SK-N-DZ (cell line): ENCODE data around the gene PTPA.
"Not testable (repeated sequence)": the region's sequence is repeated elsewhere in the genome, so short reads cannot be mapped to it uniquely, and the experiment has no call there.

Experiments used
- DNase-seq: peaks from one replicate; pipeline ENCODE4 v3.0.0-alpha.2; 2015; ENCODE audit warnings: low spot score

Gene PTPA

DNA sequence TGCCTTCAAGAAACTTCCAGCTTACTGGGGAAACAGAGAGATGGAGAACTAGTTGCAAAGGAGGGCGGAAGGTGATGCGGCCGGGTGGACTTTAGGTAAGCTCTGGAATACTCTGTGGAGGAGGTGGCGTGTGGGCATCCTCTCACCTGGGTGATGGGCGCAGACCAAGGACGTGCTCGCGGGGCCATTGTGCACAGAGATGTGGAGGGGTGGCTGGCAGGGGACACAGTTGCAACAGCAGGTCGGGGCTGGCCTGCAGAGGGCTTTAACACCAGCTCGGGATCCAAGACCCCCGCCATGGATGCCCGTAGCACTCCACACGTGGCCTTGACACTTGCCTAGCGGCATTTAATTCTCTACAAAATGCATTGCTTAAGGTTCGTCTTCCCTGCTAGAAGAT, 40.3 kb downstream of the PTPA start:
- DNase-seq = no peak

DNA sequence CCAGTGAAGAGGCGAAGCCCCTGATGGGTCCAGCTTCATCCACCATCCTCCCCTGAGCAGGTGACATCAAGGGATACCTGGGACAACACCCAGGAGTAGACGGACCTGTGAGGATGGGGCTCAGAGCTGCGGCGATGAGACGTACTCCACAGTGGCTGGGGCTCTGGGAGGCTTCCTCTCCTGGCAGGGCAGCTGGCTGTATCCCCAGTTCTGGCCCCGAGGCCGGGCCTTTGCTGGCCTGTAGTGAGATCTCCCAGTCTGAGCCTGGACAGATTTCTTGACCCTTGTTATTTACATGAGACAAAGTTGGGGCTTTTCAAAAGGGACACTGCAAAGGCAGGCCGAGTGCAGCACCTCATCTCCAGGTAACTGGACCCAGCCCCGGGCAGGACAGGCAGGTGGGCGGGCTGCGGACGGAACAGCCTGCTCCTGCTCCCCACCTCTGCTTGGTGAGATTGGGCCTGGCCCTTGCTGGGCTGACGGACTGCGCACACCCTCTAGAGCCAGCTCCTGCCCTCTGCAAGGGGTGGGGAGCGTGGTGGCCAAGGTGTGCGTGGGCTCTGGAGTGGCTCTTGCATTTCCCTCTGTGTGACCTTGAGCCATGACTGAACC, 43.8 kb downstream of the PTPA start:
- DNase-seq = no peak

DNA sequence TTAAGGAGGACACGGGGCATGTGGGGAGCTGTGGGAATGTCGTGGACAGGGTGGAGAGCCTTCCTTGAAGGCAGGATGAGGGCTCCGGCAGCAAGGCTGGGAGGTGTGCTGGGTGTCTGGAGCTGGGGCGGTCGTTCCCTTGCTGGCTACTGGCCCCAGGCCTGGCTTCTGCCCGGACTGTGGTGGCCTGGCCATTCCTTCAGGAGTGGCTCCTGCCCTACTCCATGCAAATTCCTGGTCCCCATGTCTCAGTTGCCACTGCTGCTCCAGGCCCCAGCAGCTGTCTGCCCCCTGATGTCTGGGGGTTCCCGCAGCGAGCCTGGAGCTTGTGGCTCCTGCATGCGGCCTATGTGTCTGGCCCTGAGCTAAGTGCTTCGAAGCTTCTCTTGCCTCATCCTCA, 44.9 kb downstream of the PTPA start:
- no peak for DNase-seq

DNA sequence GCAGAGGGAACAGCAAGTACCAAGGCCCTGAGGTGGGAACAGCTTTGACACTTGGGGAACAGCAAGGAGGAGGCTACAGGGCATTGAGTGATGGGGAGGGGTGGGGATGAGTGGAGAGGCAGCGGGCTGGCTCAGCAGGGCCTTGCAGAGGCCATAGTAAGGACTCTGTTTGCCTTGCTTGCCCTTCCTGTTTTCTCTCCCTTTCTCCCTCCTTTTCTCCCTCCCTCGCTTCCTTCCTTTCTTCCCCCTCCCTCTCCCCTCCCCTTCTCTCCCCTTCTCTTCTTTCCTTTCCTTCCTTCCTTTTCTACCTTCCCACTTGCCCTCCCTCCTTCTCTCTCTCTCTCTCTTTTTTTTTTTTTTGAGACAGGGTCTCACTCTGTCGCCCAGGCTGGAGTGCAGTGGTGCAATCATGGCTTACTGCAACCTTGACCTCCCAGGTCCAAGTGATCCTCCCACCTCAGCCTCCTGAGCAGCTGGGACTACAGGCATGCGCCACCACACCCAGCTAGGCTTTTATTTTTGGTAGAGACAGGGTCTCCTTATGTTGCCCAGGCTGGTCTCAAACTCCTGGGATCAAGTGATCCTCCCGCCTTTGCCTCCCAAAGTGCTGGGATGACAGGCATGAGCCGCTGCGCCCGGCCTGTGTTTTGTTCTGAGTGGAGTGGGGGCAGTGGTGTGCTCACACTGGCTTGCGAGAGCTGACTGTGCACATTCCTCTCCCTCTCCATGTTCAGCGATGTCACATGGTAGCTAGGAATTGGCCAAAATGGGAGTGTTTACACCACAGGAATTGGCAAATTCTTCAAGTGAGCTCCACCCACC, 49.7 kb downstream of the PTPA start:
- DNase-seq = no peak

DNA sequence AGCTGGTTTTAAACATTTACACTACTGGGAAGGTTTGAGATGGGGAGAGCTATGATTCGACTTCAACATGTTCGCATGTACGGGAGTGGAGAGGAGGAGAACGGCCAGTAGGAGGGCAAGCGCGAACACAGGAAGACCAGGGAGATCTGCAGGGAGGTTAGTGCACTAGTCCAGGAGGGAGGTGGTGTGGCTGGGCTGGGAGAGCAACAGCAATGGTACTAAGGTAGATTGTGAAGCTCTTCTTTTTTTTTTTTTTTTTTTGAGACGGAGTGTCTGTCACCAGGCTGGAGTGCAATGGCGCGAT, 50.3 kb downstream of the PTPA start:
- DNase-seq = no peak

DNA sequence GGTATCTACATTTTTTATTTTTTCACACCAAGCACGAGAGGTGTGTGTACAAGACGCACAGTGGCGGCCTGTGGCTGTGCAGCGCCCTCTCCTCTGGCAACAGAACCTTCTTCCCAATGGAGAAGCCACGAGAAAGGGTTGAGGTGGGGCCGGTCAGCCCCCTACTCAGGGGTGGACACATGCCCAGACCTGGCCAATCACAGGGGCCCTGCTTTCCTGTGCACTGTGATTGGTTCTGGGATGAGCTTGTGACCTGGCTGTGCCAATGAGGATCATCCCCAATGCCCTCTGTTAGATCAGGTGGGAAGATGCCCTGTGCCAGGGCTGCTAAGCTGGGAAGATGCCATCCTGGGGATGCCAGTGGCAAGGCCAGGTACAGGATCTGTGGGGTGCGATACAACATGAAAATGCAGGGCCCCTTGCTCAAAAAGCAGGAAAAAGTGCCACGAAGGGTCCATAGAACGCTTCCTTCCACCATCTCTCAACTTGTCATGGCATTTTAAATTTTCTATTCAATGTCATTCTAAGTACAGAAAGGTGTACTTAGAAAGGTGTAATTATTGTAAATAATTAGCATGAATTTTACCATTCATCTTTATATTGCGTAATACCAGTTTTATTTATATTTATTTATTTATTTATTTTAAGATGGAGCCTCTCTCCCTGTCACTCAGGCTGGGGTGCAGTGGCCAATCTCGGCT, 51.4 kb downstream of the PTPA start:
- DNase-seq = no peak

DNA sequence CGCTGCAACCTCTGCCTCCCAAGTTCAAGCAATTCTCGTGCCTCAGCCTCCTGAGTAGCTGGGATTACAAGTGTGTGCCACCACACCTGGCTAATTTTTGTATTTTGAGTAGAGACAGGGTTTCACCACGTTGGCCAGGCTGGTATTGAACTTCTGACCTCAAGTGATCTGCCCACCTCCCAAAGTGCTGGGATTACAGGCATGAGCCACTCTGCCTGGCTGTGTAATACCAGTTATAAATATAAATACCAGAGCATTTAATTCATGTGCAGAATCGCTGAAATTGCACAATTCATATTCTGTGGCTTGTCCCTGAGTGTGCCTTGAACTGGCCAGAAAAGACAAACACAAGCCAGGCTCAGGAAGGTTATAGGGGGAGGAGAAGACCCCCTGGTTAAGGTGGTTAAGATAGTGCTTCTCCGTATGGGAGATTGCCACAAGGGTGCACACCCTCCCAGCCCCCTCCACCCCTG, 52.0 kb downstream of the PTPA start:
- not testable (repeated sequence) for DNase-seq

- no peak for DNase-seq
These were observed 52.5 kb downstream of the PTPA start for GRCh38 chr9:129163753-129164152.

GRCh38 chr9:129164246-129164930, 53.2 kb downstream of the PTPA start:
- DNase-seq = no peak

- DNase-seq = no peak
These were observed 54.0 kb downstream of the PTPA start for GRCh38 chr9:129165198-129165597.

DNA sequence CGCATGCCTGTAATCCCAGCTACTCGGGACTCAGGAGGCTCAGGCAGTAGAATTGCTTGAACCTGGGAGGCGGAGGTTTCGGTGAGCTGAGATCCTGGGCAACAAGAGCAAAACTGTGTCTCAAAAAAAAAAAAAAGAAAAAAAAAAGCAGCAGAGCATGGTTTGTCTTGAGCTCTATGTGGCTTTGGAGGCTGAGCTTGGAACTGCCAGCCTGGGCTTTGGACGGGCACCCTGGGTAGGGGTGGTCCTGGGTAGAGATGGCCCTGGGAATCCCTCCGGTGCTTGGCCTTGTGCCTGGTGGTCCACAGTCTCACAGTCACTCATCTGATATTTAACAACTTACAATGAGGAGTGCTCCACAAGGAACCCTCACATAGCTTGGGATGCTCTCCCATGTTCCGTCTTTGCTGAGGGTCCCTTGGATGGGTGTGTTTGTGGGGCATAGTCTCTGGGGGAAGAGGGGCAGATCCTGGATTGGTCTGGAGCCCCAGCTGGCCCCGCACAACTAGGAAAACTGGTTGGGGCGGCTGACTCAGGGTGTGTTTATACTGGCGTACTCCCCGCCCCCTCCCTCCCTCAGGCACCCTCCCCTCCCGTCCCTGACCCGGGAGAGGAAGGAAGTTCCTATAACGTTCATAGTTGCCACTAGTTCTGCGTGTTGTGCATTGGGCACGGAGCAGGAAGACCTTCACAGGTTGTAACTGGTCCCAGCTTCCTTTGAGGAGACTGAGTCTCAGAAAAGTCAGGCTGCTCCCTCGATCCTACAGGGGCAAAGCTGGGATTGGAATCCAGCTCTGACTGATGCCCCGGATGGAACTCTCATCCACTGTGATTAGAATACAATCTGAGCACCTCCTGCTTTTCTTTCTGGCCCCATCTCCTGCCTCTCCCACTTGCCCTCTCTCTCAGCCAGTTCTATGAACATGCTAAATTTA, 55.7 kb downstream of the PTPA start:
- no peak for DNase-seq

DNA sequence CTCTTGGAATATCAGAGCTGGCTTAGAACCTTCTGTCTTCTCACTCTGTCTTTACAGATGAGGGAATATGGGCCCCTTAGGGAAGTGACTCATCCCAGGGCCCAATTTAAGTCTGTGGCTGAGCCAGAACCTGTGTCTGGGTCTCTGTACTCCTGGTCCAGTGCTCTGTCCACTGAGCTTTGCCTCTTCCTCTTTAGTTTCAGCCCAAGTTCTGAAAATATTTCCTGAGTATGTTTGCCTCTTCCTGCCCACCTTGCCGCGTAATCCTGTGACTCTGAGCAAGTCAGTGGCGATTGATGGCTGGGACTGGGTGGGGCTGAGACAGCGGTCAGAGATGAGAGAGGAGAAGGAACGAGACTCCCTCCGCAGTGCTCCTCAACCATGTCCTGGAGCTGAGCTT, 59.0 kb downstream of the PTPA start:
- no peak for DNase-seq

- DNase-seq = no peak
These were observed 61.0 kb downstream of the PTPA start for GRCh38 chr9:129171993-129172751.

DNA sequence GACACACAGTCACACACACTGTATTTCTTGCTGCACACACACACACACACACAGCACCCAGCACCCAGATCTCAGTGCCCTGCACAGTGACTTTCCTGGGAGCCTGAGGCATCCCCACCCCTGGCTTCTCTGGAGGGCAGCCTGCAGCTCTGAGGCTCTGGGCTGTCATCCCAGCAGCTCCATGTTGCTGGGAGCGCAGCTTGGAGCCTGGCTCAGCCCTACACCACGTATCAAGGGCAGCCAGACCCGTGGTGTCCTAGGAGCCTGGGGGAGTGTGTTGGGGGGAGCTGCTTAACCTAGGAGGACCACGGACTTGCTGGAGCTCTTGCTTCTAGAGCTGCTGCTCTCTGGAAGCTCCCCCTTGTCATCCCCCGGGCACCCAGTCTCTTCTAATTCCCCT, 61.6 kb downstream of the PTPA start:
- peak; percentile 30 for DNase-seq

DNA sequence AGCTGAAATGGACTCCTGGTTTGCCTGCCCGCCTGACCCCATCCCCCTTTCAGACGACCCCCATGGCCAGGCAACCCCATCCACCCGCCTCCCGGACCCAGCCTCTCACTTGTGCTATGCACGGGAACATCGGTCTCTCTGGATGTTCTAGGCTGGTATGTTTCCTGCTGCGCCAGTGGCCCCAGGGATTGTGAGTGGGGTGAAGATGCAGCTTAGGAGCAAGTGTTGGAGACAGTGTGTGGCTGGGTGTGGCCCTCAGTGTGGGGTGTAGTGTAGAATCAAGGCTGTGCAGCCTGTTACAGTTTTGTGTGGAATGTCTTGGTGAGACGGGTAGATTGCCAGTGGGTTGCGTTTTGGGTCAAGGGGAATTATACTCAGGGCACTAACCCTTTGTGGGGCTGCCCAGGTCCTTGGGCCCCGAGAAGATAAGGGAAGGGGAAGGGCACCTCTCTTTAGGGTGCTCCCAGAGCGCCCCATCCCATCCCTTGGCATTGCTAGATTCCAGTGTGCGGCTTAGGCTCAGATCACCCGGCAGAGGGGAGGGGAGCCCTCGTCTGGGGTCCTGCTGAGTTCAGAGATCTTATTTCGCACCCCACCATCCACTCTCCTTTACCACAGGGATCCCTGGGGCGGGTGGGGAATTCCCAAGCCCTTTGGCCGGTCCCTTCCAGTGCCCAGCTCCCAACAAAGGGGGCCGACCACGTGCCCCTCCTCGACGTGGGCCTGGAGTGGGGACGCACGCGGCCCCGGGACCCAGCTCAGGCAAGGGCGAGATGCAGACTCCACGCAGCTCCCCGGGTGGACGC, 62.3 kb downstream of the PTPA start:
- no peak for DNase-seq

DNA sequence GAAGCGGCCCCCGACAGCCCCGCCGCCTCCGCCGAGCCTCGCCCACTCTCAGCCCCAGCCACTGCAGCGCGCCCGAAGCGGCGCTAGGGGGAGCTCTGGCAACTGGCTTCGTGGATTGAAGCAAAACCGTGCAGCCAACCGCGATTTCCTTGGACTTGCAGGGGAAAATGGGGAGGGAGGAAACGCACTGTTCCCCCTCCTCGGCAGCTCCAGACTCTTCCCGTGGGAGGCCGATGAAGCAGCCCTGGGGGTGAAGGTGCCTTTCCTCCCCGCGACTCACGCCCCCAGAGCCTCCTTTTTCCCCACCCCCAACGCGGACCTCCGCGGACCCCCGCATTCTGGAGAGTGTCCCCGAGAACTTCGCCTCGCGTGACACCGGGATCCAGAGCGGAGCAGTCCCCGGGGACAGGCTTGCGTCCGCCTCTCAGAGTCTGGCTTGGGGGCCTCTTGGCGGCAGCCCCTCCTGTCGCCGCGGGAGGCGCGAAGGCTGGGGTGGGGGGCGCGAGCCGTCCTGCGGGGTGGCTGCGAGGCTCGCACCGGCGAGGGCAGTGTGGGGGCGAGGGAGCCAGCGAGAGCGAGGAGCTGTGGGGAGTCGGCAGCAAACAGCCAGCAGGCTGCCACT, 63.0 kb downstream of the PTPA start:
- peak; percentile 81 for DNase-seq

DNA sequence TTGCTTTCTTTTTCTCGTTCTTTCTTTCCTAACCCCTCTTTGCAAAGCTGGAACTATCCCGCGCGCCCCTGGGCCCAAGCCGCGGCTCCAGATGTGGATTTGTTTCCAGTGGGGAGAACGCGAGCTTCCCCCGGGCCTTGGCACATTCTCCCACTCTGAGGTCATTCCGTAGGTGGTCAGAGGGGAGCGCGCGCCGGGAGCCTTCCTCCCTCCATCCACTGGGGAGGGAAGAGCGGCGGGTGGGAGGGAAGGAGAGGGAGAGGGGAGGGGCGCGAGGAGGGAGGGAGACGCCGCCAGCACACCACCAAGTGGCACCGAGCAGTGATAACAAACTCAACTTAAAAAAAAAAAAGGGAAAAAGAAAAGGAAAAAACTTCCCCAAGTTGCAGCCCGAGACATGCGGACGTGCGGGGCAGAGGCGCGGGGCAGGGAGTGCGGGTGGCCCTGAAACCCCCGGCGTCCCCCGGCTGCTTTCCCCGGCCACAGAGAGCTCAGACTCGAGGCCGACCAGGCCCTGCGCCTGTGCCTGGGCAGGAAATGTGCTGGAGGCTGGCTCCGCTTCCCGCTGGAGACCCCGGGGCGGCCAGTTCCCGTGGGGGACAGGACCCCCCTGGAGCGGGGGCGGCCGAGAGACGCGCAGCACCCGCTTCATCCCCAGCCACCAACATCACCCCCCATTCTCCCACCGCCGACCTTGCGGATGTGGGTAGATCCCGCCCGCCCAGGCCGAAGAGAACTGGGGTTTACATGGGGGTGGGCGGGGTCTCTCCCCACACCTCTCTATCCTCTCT, 63.7 kb downstream of the PTPA start:
- DNase-seq = peak; percentile 68

- no peak for DNase-seq
These were observed 64.3 kb downstream of the PTPA start for GRCh38 chr9:129175515-129175824.
